Measurements from ENCODE around the gene ABCG1. TPM values are rescaled to one million over a fixed set of nuclear protein-coding genes. Genes with fewer than 3 reads are reported as not detected.

Gene ABCG1
- total and polyA plus RNA-seq, 4 donors, result 11.5 to 65.0 (median 35.0) TPM

- peaks cover 0 to 35% (median 3%) of the 10 kb centered on the region in 4 donors for H3K36me3 ChIP-seq (ENCODE audit: control insufficient read depth in 4 of 4, insufficient read depth in 4 of 4, low read length in 4 of 4)
- no peak for DNase-seq
- no peak overlapping the region for H3K4me3 ChIP-seq
- no peak overlapping the region for H3K27ac ChIP-seq (ENCODE audit: low read depth in 1 of 2, low read length in 1 of 2)
- H3K4me1 ChIP-seq (ENCODE audit: control insufficient read depth in 5 of 5, insufficient read depth in 5 of 5, low read length in 5 of 5), result peaks cover 0 to 3% (median 0%) of the 10 kb centered on the region in 5 donors
- TF ChIP-seq, protein P1, sequence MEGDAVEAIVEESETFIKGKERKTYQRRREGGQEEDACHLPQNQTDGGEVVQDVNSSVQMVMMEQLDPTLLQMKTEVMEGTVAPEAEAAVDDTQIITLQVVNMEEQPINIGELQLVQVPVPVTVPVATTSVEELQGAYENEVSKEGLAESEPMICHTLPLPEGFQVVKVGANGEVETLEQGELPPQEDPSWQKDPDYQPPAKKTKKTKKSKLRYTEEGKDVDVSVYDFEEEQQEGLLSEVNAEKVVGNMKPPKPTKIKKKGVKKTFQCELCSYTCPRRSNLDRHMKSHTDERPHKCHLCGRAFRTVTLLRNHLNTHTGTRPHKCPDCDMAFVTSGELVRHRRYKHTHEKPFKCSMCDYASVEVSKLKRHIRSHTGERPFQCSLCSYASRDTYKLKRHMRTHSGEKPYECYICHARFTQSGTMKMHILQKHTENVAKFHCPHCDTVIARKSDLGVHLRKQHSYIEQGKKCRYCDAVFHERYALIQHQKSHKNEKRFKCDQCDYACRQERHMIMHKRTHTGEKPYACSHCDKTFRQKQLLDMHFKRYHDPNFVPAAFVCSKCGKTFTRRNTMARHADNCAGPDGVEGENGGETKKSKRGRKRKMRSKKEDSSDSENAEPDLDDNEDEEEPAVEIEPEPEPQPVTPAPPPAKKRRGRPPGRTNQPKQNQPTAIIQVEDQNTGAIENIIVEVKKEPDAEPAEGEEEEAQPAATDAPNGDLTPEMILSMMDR (IDR thresholded peaks at IDR 0.05; ENCODE audit: control extremely low read depth, extremely low read depth), result no peak
- H3K9ac ChIP-seq (ENCODE audit: insufficient read depth in 1 of 2, low read length in 2 of 2), result no peak overlapping the region
- no peaks in the 10 kb centered on the region for H3K27me3 ChIP-seq (ENCODE audit: control insufficient read depth in 3 of 3, insufficient read depth in 3 of 3, low read length in 2 of 3)
- ATAC-seq (ENCODE audit: insufficient read depth, low FRiP score), result no peak
- 89 to 93% methylated on average over 12 of the region's 12 CpGs for WGBS, 2 donors
- H3K9me3 ChIP-seq (ENCODE audit: control insufficient read depth in 4 of 4, insufficient read depth in 3 of 4, low read length in 3 of 4), result no peaks in the 10 kb centered on the region
Measured at GRCh38 chr21:42281181-42281680, 62.3 kb downstream of the ABCG1 start.

- Histone ChIP-seq H3K27me3 (ENCODE audit: control insufficient read depth in 3 of 3, insufficient read depth in 3 of 3, low read length in 2 of 3) (no peaks in the 10 kb centered on the region), H3K9me3 (ENCODE audit: control insufficient read depth in 4 of 4, insufficient read depth in 3 of 4, low read length in 3 of 4) (no peaks in the 10 kb centered on the region), H3K9ac (ENCODE audit: insufficient read depth in 1 of 2, low read length in 2 of 2) (no peak overlapping the region), H3K4me1 (ENCODE audit: control insufficient read depth in 5 of 5, insufficient read depth in 5 of 5, low read length in 5 of 5) (no peaks in the 10 kb centered on the region), H3K27ac (ENCODE audit: low read depth in 1 of 2, low read length in 1 of 2) (no peak overlapping the region), H3K36me3 (ENCODE audit: control insufficient read depth in 4 of 4, insufficient read depth in 4 of 4, low read length in 4 of 4) (peaks cover 0 to 38% (median 3%) of the 10 kb centered on the region in 4 donors), H3K4me3 (no peak overlapping the region)
- WGBS, 2 donors, result 95 to 97% methylated on average over 18 of the region's 18 CpGs
- TF ChIP-seq, protein P1 (IDR thresholded peaks at IDR 0.05; ENCODE audit: control extremely low read depth, extremely low read depth), result no peak
- DNase-seq (no peak), ATAC-seq (ENCODE audit: insufficient read depth, low FRiP score) (no peak)
Measured at GRCh38 chr21:42282021-42282420, 63.1 kb downstream of the ABCG1 start.

DNA sequence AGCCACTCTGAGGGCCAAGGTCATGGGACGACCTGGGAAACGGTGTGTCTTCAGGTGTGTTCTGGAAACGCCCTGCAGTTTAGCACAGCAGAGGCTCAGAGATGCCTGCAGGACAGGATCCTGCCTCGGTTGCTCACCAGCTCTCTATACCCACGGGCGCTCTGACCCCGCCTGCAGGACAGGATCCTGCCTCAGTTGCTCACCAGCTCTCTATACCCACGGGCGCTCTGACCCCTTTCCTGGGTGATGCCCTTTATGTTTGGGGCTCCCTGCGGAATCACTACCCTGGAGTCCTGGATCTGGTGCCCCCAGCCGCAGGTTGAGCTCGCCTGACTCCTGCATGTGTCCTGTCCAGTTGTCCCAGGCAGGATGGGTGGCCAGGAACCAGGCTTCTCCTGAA, 63.8 kb downstream of the ABCG1 start:
- ATAC-seq (ENCODE audit: insufficient read depth, low FRiP score) (no peak), DNase-seq (no peak)
- WGBS, 2 donors, result 92% methylated on average over 12 of the region's 12 CpGs
- no peaks in the 10 kb centered on the region for H3K9me3 ChIP-seq (ENCODE audit: control insufficient read depth in 4 of 4, insufficient read depth in 3 of 4, low read length in 3 of 4)
- no peak overlapping the region for H3K9ac ChIP-seq (ENCODE audit: insufficient read depth in 1 of 2, low read length in 2 of 2)
- H3K4me3 ChIP-seq, result no peak overlapping the region
- no peaks in the 10 kb centered on the region for H3K4me1 ChIP-seq (ENCODE audit: control insufficient read depth in 5 of 5, insufficient read depth in 5 of 5, low read length in 5 of 5)
- no peaks in the 10 kb centered on the region for H3K27me3 ChIP-seq (ENCODE audit: control insufficient read depth in 3 of 3, insufficient read depth in 3 of 3, low read length in 2 of 3)
- H3K36me3 ChIP-seq (ENCODE audit: control insufficient read depth in 4 of 4, insufficient read depth in 4 of 4, low read length in 4 of 4), result peaks cover 0 to 45% (median 3%) of the 10 kb centered on the region in 4 donors
- TF ChIP-seq, protein P1 (IDR thresholded peaks at IDR 0.05; ENCODE audit: control extremely low read depth, extremely low read depth), result no peak
- no peak overlapping the region for H3K27ac ChIP-seq (ENCODE audit: low read depth in 1 of 2, low read length in 1 of 2)
